Lower leg skin (tissue), 3 donors: ENCODE measurements around the gene SOCS1.

ENCODE experiments used
- POLR2A ChIP-seq, 2 donors: fragments of 450-650 bp; IDR thresholded peaks; one replicate each; pipeline ENCODE4 v1.6.1; 2016 to 2017; ENCODE audit warnings: antibody characterized with exemption in 2 of 2, mild to moderate bottlenecking in 1 of 2, moderate library complexity in 1 of 2
- TF ChIP-seq, protein P1 (sequence below), 3 donors: fragments of 450-650 bp; IDR thresholded peaks; one replicate each; pipeline ENCODE4 v1.5.1; 2016; ENCODE audit warnings: antibody characterized with exemption in 3 of 3, mild to moderate bottlenecking in 3 of 3, moderate library complexity in 2 of 3

DNA sequence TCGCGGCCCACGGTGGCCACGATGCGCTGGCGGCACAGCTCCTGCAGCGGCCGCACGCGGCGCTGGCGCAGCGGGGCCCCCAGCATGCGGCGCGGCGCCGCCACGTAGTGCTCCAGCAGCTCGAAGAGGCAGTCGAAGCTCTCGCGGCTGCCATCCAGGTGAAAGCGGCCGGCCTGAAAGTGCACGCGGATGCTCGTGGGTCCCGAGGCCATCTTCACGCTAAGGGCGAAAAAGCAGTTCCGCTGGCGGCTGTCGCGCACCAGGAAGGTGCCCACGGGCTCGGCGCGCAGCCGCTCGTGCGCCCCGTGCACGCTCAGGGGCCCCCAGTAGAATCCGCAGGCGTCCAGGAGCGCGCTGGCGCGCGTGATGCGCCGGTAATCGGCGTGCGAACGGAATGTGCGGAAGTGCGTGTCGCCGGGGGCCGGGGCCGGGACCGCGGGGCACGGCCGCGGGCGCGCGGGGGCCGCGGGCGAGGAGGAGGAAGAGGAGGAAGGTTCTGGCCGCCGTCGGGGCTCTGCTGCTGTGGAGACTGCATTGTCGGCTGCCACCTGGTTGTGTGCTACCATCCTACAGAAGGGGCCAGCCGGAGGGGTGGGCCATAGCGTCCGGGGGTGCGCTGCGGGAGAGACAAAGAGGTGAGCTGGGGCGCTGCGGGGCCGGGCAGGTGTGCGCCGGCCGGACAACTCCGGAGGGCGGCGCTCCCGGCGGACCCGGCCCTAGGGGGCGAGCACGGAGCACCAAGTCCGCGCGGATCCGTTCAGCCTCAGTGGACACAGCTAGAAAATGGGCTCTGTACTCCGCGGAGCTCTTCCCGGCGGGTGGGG lies 879 bp downstream of the SOCS1 start:
- TF ChIP-seq, protein P1, sequence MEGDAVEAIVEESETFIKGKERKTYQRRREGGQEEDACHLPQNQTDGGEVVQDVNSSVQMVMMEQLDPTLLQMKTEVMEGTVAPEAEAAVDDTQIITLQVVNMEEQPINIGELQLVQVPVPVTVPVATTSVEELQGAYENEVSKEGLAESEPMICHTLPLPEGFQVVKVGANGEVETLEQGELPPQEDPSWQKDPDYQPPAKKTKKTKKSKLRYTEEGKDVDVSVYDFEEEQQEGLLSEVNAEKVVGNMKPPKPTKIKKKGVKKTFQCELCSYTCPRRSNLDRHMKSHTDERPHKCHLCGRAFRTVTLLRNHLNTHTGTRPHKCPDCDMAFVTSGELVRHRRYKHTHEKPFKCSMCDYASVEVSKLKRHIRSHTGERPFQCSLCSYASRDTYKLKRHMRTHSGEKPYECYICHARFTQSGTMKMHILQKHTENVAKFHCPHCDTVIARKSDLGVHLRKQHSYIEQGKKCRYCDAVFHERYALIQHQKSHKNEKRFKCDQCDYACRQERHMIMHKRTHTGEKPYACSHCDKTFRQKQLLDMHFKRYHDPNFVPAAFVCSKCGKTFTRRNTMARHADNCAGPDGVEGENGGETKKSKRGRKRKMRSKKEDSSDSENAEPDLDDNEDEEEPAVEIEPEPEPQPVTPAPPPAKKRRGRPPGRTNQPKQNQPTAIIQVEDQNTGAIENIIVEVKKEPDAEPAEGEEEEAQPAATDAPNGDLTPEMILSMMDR (IDR thresholded peaks at IDR 0.05): no peak
- TF ChIP-seq POLR2A (IDR thresholded peaks at IDR 0.05): no peak
